Endothelial cell of umbilical vein (primary cell): ENCODE results near the gene TTC34. TPM values are rescaled to one million over a fixed set of nuclear protein-coding genes. Genes with fewer than 3 reads are reported as not detected.

Experiments
- BruUV-seq: library from RNA; stranded (reverse); fragments of 400-500 nt; replicated peaks from 2 replicates; lab custom pipeline; 2021; lab: Mats Ljungman, UMichigan
- CTCF ChIA-PET: fragments of 300-600, 350-600 bp; sonication (Branson Sonifier 250); formaldehyde crosslinking; loops from one replicate; lab custom pipeline; 2021; ENCODE audit warnings: antibody characterized with exemption, inconsistent platforms; lab: Charles Lee
- POLR2A ChIA-PET: fragments of 300-600, 350-600 bp; sonication (Branson Sonifier 250); formaldehyde crosslinking; loops from one replicate; lab custom pipeline; 2021; ENCODE audit warnings: antibody characterized with exemption, inconsistent platforms; lab: Charles Lee
- DNase-seq: peaks from one replicate; pipeline ENCODE4 v3.0.0-alpha.2; 2011; ENCODE audit warnings: low read depth, low spot score
- FAIRE-seq: peaks from 2 replicates; lab custom pipeline; 2011; peaks lifted over from hg19 to GRCh38; lab: Jason Lieb, UNC
- H2AFZ ChIP-seq: 2 replicates; pipeline ENCODE4 v1.6.0; 2012; ENCODE audit warnings: low read depth, low read length, control low read depth, inconsistent platforms
- H3K27ac ChIP-seq: 2 replicates; pipeline ENCODE4 v1.5.1; 2011; ENCODE audit warnings: low read depth, mild to moderate bottlenecking, control low read depth, low read length, moderate library complexity; ENCODE audit not compliant: insufficient read depth
- H3K27me3 ChIP-seq, 2 experiments: 2 replicates each; pipeline versions ENCODE4 v1.6.0 to v1.6.1; 2011; ENCODE audit warnings: low read length in 2 of 2, mixed read lengths in 1 of 2; ENCODE audit not compliant: control insufficient read depth in 2 of 2, insufficient read depth in 2 of 2
- H3K36me3 ChIP-seq, 2 experiments: 2 replicates in 1 of 2; 3 replicates in 1 of 2; pipeline ENCODE4 v1.5.1; 2011; ENCODE audit warnings: low read length in 2 of 2, mild to moderate bottlenecking in 1 of 2, moderate library complexity in 1 of 2; ENCODE audit not compliant: control insufficient read depth in 2 of 2, insufficient read depth in 2 of 2; ENCODE audit errors: extremely low read depth in 1 of 2
- H3K4me1 ChIP-seq: 3 replicates; pipeline ENCODE4 v1.5.1; 2011; ENCODE audit warnings: mild to moderate bottlenecking, low read length; ENCODE audit not compliant: control insufficient read depth, insufficient read depth; ENCODE audit errors: extremely low read depth
- H3K4me2 ChIP-seq: 2 replicates; pipeline ENCODE4 v1.6.1; 2011; ENCODE audit warnings: low read length, control low read depth, mixed read lengths; ENCODE audit not compliant: insufficient read depth
- H3K4me3 ChIP-seq, 3 experiments: fragments of 200-600 bp in 1 of 3; sonication (generic), shearing (Covaris generic) in 1 of 3; replicated peaks in 1 of 3; 2 replicates each; pipeline ENCODE4 v1.5.1; 2011 to 2016; ENCODE audit warnings: control low read depth in 3 of 3, low read length in 3 of 3, mild to moderate bottlenecking in 2 of 3, inconsistent platforms in 1 of 3, low read depth in 1 of 3, moderate library complexity in 1 of 3; ENCODE audit not compliant: insufficient read depth in 1 of 3
- H3K79me2 ChIP-seq: 2 replicates; pipeline ENCODE4 v1.6.0; 2012; ENCODE audit warnings: low read length, inconsistent platforms; ENCODE audit not compliant: control insufficient read depth, insufficient read depth
- H3K9ac ChIP-seq: replicated peaks from 2 replicates; pipeline ENCODE3; 2011; ENCODE audit warnings: low read length, control low read depth; ENCODE audit not compliant: insufficient read depth; ENCODE audit errors: extremely low read depth
- H3K9me1 ChIP-seq: replicated peaks from 3 replicates; pipeline ENCODE4 v1.6.0; 2011; ENCODE audit warnings: mild to moderate bottlenecking, low read length; ENCODE audit not compliant: control insufficient read depth, insufficient read depth; ENCODE audit errors: extremely low read depth
- H3K9me3 ChIP-seq: replicated peaks from 2 replicates; pipeline ENCODE4 v1.5.1; 2012; ENCODE audit warnings: low read length, inconsistent platforms; ENCODE audit not compliant: control insufficient read depth, insufficient read depth
- H4K20me1 ChIP-seq: replicated peaks from 2 replicates; pipeline ENCODE3; 2011; ENCODE audit warnings: mild to moderate bottlenecking, low read length; ENCODE audit not compliant: control insufficient read depth, insufficient read depth; ENCODE audit errors: extremely low read depth
- EZH2 ChIP-seq: IDR thresholded peaks from 2 replicates; pipeline ENCODE4 v1.6.1; 2012; ENCODE audit warnings: borderline replicate concordance, low read depth, mild to moderate bottlenecking, moderate library complexity, low read length, inconsistent platforms; ENCODE audit not compliant: severe bottlenecking
- FOS ChIP-seq: IDR thresholded peaks from 2 replicates; pipeline ENCODE4 v1.6.1; 2011; ENCODE audit warnings: mild to moderate bottlenecking, low read length, moderate library complexity, borderline replicate concordance; ENCODE audit not compliant: insufficient read depth
- GATA2 ChIP-seq: IDR thresholded peaks from 2 replicates; pipeline ENCODE4 v1.7.0; 2011; ENCODE audit warnings: low read depth, mild to moderate bottlenecking, moderate library complexity, mixed read lengths, low read length; ENCODE audit not compliant: insufficient read length, insufficient read depth
- JUN ChIP-seq: IDR thresholded peaks from 2 replicates; pipeline ENCODE4 v1.6.1; 2011; ENCODE audit warnings: borderline replicate concordance, low read depth; ENCODE audit not compliant: insufficient read length, insufficient read depth
- MYC ChIP-seq: IDR thresholded peaks from one replicate; pipeline ENCODE4 v1.6.1; 2011; ENCODE audit warnings: mild to moderate bottlenecking, low read depth, low read length
- POLR2A ChIP-seq: IDR thresholded peaks from 2 replicates; pipeline ENCODE4 v1.6.1; 2012; ENCODE audit warnings: low read depth, mild to moderate bottlenecking, control low read depth, low read length
- POLR2AphosphoS5 ChIP-seq: IDR thresholded peaks from 2 replicates; pipeline ENCODE4 v1.6.1; 2012; ENCODE audit warnings: low read depth, mild to moderate bottlenecking, control low read depth, low read length, moderate library complexity; ENCODE audit not compliant: insufficient read depth
- dilution Hi-C: fragments of 300-500 bp; cut with MboI; formaldehyde crosslinking; loops from one replicate; pipeline ENCODE4 v1.15.0; 2019; ENCODE audit warnings: low sequenced_read_pairs; ENCODE audit not compliant: extremely low pct_ligation_motif_present
- intact Hi-C: fragments of 100-400 bp; cut with micrococcal nuclease; formaldehyde crosslinking; loops from one replicate; pipeline ENCODE4 v1.10.0; 2022
- polyA plus RNA-seq, 4 experiments: library from polyadenylated mRNA; depleted of rRNA in 3 of 4; stranded (reverse) in 3 of 4; unstranded in 1 of 4; fragments of >200 nt; gene quantifications; 2 replicates each; pipeline versions ENCODE4 v1.2.1 to v1.2.3, GENCODE V29; 2011 to 2012; ENCODE audit warnings: missing spikeins in 1 of 4
- total RNA-seq: library from RNA; stranded (reverse); gene quantifications from 2 replicates; pipeline ENCODE4 v1.2.3, GENCODE V29; 2021
- TF ChIP-seq, protein P1 (sequence below), 2 donors: IDR thresholded peaks; 1 replicate in 1 of 2; 2 replicates in 1 of 2; pipeline ENCODE4 v1.5.1; 2011; ENCODE audit warnings: low read length in 2 of 2, mild to moderate bottlenecking in 2 of 2, moderate library complexity in 2 of 2, control low read depth in 1 of 2, inconsistent platforms in 1 of 2, low read depth in 1 of 2; ENCODE audit not compliant: insufficient read depth in 1 of 2; ENCODE audit errors: extremely low read depth in 1 of 2

The TTC34 gene
- total and polyA plus RNA-seq, 2 donors (not counting 3 experiments of a cell fraction or from before 2014, with no cell fraction given): 0.08 to 0.77 TPM

DNA sequence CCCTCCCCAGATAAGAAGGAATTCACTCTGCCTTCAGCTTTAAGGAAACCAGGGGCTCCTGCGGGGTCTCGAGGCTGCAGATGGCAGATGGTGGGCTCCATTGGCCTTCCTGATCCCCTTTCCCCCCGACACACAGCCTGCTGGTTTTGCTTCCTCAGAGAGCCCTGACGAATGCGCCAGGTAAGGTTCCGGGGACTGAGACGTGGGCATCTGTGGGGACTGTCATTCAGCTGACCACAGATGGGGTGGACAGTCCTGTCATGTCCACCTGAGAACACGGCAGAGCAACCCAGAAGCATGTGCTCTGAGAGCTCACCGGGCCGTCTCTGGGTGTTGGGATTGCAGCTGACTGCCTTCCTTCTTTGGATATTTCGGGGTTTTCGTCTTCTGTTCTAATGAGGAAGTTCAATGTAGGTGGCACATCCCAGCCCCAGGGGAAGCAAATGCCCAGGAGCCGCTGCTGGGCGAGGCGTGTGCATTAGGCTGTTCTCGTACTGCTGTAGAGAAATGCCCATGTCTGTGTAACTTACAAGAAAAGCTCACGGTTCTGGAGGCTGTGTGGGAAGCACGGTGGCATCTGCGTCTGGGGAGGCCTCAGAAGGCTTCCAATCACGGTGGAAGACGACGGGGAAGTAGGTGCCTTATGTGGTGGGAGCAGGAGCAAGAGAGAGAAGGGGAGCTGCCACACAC is 22.6 kb upstream of the TTC34 start:
- no peak overlapping the region for H3K27ac ChIP-seq
- FAIRE-seq: no peak
- ChIA-PET POLR2A (no interaction called here), CTCF (no interaction called here)
- DNase-seq: no peak
- intact Hi-C loops: no loop called here
- no peaks in the 10 kb centered on the region for H3K4me1 ChIP-seq
- no peak for TF ChIP-seq GATA2
- TF ChIP-seq MYC: no peak
- no peak for TF ChIP-seq POLR2A
- TF ChIP-seq POLR2AphosphoS5: no peak
- no peak for TF ChIP-seq JUN
- TF ChIP-seq EZH2: no peak
- TF ChIP-seq FOS: no peak
- TF ChIP-seq, protein P1, sequence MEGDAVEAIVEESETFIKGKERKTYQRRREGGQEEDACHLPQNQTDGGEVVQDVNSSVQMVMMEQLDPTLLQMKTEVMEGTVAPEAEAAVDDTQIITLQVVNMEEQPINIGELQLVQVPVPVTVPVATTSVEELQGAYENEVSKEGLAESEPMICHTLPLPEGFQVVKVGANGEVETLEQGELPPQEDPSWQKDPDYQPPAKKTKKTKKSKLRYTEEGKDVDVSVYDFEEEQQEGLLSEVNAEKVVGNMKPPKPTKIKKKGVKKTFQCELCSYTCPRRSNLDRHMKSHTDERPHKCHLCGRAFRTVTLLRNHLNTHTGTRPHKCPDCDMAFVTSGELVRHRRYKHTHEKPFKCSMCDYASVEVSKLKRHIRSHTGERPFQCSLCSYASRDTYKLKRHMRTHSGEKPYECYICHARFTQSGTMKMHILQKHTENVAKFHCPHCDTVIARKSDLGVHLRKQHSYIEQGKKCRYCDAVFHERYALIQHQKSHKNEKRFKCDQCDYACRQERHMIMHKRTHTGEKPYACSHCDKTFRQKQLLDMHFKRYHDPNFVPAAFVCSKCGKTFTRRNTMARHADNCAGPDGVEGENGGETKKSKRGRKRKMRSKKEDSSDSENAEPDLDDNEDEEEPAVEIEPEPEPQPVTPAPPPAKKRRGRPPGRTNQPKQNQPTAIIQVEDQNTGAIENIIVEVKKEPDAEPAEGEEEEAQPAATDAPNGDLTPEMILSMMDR (IDR thresholded peaks at IDR 0.05; ENCODE audit: extremely low read depth in 1 of 2, insufficient read depth in 1 of 2, low read depth in 1 of 2, low read length in 2 of 2): no peak
- dilution Hi-C loops: no loop called here
- no peaks in the 10 kb centered on the region for H3K36me3 ChIP-seq
- H3K9me1 ChIP-seq: no peaks in the 10 kb centered on the region
- H3K9me3 ChIP-seq: no peaks in the 10 kb centered on the region
- H3K79me2 ChIP-seq: no peaks in the 10 kb centered on the region
- no peaks in the 10 kb centered on the region for H4K20me1 ChIP-seq
- H3K4me3 ChIP-seq: no peak overlapping the region
- no peaks in the 10 kb centered on the region for H3K27me3 ChIP-seq
- no peak overlapping the region for H2AFZ ChIP-seq
- no TSS peak for BruUV-seq
- no peak overlapping the region for H3K9ac ChIP-seq
- H3K4me2 ChIP-seq: no peak overlapping the region
